A673 (cell line): ENCODE data around the gene NUDT12. TPM values are rescaled to one million over a fixed set of nuclear protein-coding genes. Genes with fewer than 3 reads are reported as not detected.

Source experiments
- BruUV-seq: library from RNA; stranded (reverse); fragments of 400-500 nt; replicated peaks from 2 replicates; lab custom pipeline; 2021; lab: Mats Ljungman, UMichigan
- CTCF ChIA-PET: fragments of 300-600 bp; sonication (Branson Sonifier 250); formaldehyde crosslinking; loops from one replicate; lab custom pipeline; 2022; ENCODE audit warnings: antibody characterized with exemption; lab: Charles Lee
- POLR2A ChIA-PET: fragments of 300-600 bp; sonication (Branson Sonifier 250); formaldehyde crosslinking; loops from one replicate; lab custom pipeline; 2022; ENCODE audit warnings: antibody characterized with exemption; ENCODE audit not compliant: low non-redundant PET; lab: Charles Lee
- DNase-seq: peaks from one replicate; pipeline ENCODE4 v3.0.0-alpha.2; 2015; ENCODE audit warnings: low spot score
- H3K27ac ChIP-seq: fragments of 200-600 bp; sonication (generic); 2 replicates; pipeline ENCODE4 v1.5.1; 2016; ENCODE audit warnings: mixed run types, low read depth, mild to moderate bottlenecking, mixed read lengths, antibody characterized with exemption, low read length; ENCODE audit not compliant: poor library complexity, severe bottlenecking
- H3K27me3 ChIP-seq: fragments of 200-600 bp; sonication (generic); replicated peaks from 2 replicates; pipeline ENCODE4 v1.6.1; 2017; ENCODE audit warnings: mixed run types, low read depth, mild to moderate bottlenecking, mixed read lengths, antibody characterized with exemption, low read length; ENCODE audit not compliant: insufficient read depth, poor library complexity
- H3K36me3 ChIP-seq: fragments of 200-600 bp; sonication (generic); 2 replicates; pipeline ENCODE4 v1.6.1; 2016; ENCODE audit warnings: mixed run types, mild to moderate bottlenecking, mixed read lengths, antibody characterized with exemption, low read length; ENCODE audit not compliant: insufficient read depth, poor library complexity, severe bottlenecking
- H3K4me1 ChIP-seq: fragments of 200-600 bp; sonication (generic); 2 replicates; pipeline ENCODE4 v1.6.1; 2017; ENCODE audit warnings: mixed run types, mild to moderate bottlenecking, mixed read lengths, antibody characterized with exemption, low read length; ENCODE audit not compliant: insufficient read depth, poor library complexity, severe bottlenecking
- H3K4me3 ChIP-seq: fragments of 200-600 bp; sonication (generic); 2 replicates; pipeline ENCODE4 v1.5.1; 2016; ENCODE audit warnings: low read depth, mixed run types, mild to moderate bottlenecking, mixed read lengths, low read length; ENCODE audit not compliant: poor library complexity, severe bottlenecking
- H3K9me3 ChIP-seq: fragments of 200-600 bp; sonication (generic); 2 replicates; pipeline ENCODE4 v1.6.1; 2016; ENCODE audit warnings: mixed run types, low read depth, mild to moderate bottlenecking, mixed read lengths, antibody characterized with exemption, low read length; ENCODE audit not compliant: poor library complexity, severe bottlenecking
- EZH2 ChIP-seq: fragments of 200-600 bp; sonication (generic); IDR thresholded peaks from 2 replicates; pipeline ENCODE4 v1.6.1; 2017; ENCODE audit warnings: borderline replicate concordance, low read depth, mild to moderate bottlenecking, mixed read lengths, antibody characterized with exemption, low read length; ENCODE audit not compliant: poor library complexity, severe bottlenecking
- intact Hi-C: fragments of 100-400 bp; cut with micrococcal nuclease; formaldehyde crosslinking; loops from one replicate; pipeline ENCODE4 v1.10.0; 2022; ENCODE audit not compliant: unreplicated experiment
- total RNA-seq: library from RNA; stranded (reverse); gene quantifications from 2 replicates; pipeline ENCODE4 v1.2.3, GENCODE V29; 2021
- TF ChIP-seq, protein P1 (sequence below): fragments of 300-800, 200-600 bp; sonication (generic); conservative IDR thresholded peaks from 2 replicates; pipeline ENCODE4 v1.5.1; 2017; ENCODE audit warnings: low read depth, mild to moderate bottlenecking, antibody characterized with exemption, low read length, moderate library complexity, mixed read lengths

Gene NUDT12
- total RNA-seq, 1 experiment from 2014 or later = 10.2 TPM

GRCh38 chr5:103522586-103522985 lies 40.0 kb downstream of the NUDT12 start:
- H3K36me3 ChIP-seq = no peaks in the 10 kb centered on the region
- ChIA-PET POLR2A (no interaction called here), CTCF (no interaction called here)
- H3K27ac ChIP-seq = no peak overlapping the region
- H3K9me3 ChIP-seq = no peaks in the 10 kb centered on the region
- no peak overlapping the region for H3K4me3 ChIP-seq
- H3K27me3 ChIP-seq = no peaks in the 10 kb centered on the region
- TF ChIP-seq, protein P1, sequence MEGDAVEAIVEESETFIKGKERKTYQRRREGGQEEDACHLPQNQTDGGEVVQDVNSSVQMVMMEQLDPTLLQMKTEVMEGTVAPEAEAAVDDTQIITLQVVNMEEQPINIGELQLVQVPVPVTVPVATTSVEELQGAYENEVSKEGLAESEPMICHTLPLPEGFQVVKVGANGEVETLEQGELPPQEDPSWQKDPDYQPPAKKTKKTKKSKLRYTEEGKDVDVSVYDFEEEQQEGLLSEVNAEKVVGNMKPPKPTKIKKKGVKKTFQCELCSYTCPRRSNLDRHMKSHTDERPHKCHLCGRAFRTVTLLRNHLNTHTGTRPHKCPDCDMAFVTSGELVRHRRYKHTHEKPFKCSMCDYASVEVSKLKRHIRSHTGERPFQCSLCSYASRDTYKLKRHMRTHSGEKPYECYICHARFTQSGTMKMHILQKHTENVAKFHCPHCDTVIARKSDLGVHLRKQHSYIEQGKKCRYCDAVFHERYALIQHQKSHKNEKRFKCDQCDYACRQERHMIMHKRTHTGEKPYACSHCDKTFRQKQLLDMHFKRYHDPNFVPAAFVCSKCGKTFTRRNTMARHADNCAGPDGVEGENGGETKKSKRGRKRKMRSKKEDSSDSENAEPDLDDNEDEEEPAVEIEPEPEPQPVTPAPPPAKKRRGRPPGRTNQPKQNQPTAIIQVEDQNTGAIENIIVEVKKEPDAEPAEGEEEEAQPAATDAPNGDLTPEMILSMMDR = no peak
- TF ChIP-seq EZH2 = no peak
- intact Hi-C loops = no loop called here
- DNase-seq = no peak
- no TSS peak for BruUV-seq
- no peaks in the 10 kb centered on the region for H3K4me1 ChIP-seq

DNA sequence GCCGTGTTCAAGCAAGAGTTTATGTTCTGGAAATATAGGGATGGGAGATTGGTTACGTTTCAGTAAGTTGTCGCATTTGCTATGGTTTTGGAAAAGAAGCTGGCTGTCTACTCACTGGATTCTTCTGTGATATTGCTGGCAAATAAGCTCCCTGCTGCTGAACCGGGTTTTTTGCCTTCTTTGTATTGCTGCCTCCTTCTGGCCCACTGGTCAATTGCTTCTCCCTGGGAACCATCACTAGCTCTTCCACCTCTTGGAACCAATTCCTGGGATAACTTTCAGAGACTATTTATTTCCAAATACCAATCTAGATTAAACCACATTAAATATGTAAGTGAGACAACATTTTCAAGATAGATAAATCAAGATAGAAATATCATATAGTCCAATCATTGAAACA lies 43.0 kb downstream of the NUDT12 start:
- no peaks in the 10 kb centered on the region for H3K36me3 ChIP-seq
- intact Hi-C loops = no loop called here
- H3K9me3 ChIP-seq = no peaks in the 10 kb centered on the region
- peak; percentile 25 for DNase-seq
- CTCF ChIA-PET = no interaction called here
- POLR2A ChIA-PET = no interaction called here
- no peak overlapping the region for H3K27ac ChIP-seq
- TF ChIP-seq, protein P1 = peak; percentile 48
- TF ChIP-seq EZH2 = no peak
- no peaks in the 10 kb centered on the region for H3K27me3 ChIP-seq
- H3K4me3 ChIP-seq = no peak overlapping the region
- H3K4me1 ChIP-seq = no peaks in the 10 kb centered on the region
- BruUV-seq = no TSS peak

GRCh38 chr5:103514371-103514770 lies 48.2 kb downstream of the NUDT12 start:
- DNase-seq = no peak
- ChIA-PET POLR2A (no interaction called here), CTCF (no interaction called here)
- no TSS peak for BruUV-seq
- Histone ChIP-seq H3K36me3 (no peaks in the 10 kb centered on the region), H3K4me1 (no peaks in the 10 kb centered on the region), H3K9me3 (no peaks in the 10 kb centered on the region), H3K27me3 (no peaks in the 10 kb centered on the region), H3K27ac (no peak overlapping the region), H3K4me3 (no peak overlapping the region)
- intact Hi-C loops = no loop called here
- TF ChIP-seq EZH2 = no peak
- TF ChIP-seq, protein P1 = no peak
